EH (cell line): Measurements from ENCODE around the gene TBX15.

ENCODE experiments used
- DNase-seq: peaks from one replicate; pipeline ENCODE4 v3.0.0-alpha.2; 2015; ENCODE audit warnings: low read depth

The TBX15 gene

DNA sequence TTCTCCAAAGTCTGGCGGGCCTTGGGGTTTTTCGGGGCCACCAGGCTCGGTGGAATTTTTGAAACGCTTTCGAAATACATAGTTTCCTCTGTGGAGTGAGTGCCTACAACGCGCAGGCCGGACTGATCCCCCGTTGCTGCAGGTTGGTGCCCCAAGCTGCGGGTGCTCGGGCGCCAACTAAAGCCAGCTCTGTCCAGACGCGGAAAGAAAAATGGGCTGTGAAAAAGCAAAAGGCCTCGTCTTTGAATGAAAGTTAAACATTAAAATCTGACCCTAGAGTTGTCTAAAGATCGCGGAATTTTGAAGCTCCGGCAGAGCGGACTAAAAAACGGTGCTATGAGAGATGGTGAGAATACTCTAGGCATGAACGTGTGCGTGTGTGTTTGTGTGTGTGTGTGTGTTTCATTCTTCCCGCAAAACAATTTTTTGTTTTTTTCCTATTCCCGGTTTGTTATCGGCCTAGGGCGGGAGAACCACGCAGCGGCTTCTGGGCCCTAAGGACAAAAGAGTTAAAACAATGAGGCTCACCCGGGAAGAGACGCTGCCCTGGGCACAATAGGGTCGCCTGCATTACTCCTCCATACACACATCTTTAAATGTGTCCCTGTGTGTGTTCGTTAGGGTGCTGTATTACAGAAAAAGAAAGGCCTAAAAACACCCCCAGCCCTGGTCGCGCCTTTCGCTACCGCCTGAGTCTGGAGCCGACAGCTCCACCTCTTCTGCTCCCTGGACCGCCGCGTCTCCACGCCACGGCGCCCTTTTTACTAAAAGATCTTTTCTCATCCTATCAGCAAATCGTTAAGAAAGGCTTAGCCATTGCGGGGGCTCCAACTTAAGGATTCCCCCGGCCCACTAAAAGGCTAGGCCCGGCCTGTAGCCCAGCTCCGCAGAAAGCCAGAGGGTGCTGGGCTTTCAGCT is 3.2 kb downstream of the TBX15 start:
- DNase-seq = no peak

DNA sequence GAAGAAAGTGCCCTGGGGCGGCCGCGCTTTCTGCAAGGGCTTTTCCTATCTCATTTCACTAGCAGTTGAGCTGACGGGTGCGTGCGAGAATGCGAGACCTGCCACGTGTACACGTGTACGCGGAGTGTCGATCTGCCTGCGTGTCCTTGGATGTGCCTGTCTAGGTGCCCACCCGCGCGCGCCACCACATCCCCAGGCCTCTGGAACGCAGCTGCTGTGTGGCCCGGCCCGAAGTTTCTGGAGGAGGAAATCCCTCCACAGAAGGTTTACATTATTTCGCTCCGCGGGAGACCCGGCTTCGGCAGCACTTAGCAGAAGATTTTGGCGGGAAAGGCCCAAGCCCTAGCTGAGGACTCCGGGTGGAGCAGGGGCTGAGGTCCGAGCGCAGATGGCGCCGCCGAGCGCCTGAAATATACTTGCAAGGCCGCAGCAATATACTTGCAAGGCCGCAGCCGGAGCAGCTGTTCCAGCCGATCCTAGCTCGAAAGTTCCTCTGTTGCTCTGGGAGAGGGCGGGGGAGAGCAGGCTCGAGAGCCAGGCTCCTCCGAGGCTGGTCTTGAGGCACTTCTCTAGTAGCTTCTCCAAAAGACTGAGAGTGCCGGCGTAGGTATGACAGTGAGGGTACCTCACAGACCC is 3.9 kb downstream of the TBX15 start:
- no peak for DNase-seq

DNA sequence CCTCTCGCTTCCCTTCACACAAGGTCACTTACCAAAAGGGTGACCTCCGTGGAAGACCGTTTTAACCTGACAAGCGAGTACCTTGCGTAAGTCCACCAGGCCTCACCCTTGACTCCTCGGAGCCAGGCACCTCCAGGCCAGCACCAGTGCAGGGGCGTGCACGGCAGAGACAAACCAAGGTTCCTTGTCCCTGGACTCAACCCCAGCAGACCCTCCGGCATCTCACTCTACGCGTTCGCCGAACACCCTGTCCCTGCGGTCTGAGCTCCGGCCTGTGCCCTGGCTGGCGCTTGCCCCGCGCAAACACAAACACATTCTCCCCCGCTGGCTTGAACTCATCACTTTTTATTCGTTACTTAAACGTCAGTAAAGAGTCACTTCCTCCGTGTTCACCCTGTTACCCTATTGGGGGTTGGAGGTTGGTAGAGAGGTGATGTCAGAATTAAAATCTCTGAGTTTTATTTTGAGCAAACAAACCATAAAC is 4.5 kb downstream of the TBX15 start:
- no peak for DNase-seq

DNA sequence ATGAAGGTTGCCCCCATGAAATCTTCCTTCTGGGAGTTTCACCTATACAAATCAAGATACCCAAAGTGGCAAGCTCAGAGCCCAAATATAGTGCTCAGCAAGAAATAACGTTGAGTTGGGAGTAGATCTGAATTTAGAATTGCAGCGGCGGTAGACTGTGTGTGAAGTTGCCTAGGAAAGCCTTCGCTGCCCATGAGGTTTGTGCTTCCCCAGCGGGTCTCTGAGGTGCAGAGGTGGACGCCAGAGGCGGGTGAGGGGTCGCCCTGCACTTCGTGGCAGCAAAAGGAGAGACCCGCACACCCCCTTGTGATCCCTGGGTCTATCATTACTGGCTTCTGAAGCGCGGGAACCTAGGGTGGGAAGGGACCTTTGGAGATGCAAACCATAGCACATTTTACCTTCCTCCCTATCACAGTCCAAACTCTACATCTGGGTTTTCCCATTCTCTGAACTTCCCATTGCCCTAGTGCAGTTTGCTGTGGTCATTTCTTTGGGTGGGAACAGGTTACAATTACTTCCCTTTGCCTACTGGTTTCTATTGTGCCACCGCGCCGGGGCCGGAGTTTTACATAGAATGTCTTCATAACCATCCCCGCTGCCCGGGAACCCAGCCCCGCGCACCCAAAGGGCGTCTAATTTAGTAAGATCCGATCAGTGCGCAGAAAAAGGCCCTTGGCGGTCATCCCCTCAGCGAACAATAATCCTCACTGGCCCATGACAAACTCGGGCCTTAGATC is 5.2 kb downstream of the TBX15 start:
- DNase-seq = no peak

DNA sequence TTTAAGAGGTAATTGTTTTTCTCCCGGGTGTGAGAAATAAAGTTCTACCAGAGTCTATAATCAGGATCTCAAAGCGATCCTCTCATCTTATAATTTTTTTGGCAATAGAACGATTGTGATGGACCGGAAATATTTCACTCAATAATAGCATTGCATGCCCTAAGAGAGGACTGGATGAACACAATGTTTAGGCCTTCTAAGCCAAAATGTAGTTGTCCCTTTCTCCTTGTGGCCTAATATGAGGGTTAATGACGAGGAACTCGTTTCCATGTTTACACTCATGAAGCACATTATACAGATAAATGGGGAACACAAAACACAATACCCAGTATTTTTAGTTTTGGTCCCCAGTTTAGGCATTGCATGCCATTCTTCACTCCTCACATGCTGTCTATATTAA is 5.9 kb downstream of the TBX15 start:
- DNase-seq = no peak

DNA sequence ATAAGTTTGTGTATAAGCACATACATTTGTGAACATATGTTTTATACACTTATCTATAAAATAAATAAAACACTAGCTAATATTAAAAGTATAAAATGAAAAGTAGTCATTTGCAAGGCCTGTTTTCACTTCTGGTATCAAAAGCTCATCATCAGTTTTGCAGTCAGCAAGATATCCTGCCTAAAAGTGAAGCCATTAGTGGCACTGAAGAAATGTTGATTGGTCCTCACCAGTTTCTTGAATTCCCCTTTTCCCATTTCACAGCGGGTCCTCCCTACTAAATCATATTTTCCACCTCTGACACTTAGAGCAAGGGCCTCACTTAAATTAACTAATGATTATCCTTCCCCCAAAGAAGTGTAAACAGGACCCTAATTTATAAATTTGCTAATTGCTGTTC is 6.7 kb downstream of the TBX15 start:
- DNase-seq = no peak

DNA sequence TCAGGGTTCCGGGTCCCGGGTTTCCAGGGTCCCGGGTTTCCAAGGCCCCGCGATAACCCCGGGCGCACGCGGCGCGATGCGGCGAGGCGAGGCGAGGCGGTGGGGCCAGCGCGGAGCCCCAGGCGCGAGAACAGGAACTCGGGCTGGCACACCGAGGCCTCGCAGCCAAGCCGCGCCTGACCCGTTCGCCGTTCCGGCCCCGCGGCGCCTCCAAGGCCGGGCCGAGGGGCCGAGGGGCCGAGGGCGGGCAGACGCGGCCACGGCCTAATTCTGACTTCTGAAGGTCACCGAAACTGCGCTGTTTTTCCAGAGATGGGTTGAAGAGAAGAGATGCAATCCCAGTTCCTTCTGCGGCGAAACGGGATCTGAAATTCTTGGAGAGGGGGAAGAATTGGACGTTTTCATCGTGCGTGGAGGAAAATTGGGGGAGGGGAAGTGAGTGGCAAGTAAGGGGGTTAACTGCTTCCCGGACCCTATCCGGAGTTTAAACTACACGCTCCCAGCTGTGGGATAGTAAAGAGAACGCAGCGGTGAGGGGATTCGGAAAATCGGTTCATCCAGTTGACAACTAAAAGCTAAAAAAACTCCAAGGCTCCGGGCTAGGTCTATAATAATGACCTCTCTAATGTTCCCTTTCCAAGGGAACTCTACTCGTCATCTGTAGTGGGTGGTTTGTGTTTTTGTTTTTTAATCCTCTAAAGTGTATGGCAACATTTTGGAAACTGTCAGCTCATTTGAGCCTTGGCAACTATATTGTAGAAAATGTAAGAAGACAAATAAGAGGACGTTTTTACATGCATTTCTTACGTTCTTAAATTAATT is 8.2 kb downstream of the TBX15 start:
- DNase-seq = no peak

DNA sequence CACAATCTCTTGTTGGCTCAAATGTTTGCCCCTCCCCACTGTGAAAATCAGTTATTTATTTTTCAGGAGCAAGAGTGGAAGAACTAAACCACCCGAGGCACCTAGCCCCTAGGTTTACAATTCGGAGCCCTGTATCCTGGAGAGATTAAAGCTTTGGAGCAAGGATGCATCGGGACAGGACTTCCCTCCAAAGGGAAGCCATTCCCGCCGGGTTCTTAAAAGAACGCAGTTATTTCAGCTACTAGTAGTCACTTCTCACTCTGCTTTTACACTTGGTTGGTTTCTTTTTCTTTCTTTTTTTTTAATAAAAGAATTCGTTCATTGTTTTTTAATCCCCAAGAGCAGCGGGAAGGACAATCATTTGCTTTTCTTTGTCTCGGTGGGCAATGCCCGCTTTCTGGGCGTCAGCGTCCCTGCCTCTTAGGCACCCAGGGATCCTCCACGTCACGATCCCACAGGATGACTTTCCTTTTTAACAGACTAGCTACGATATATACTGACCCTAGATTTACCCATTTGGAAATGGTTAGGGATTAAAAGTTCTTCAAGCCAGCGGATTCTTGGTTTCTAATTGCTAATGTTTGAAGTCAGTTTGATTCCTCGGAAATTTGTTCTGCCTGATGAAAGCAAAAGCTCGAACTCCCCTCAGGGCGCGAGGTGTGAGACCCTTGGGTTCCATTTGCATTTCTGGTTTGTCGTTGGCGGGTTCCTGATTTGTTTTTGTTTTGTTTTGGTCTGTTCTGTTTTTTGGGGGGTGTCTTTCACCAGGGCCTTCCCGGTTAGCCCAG is 9.0 kb downstream of the TBX15 start:
- DNase-seq = no peak

DNA sequence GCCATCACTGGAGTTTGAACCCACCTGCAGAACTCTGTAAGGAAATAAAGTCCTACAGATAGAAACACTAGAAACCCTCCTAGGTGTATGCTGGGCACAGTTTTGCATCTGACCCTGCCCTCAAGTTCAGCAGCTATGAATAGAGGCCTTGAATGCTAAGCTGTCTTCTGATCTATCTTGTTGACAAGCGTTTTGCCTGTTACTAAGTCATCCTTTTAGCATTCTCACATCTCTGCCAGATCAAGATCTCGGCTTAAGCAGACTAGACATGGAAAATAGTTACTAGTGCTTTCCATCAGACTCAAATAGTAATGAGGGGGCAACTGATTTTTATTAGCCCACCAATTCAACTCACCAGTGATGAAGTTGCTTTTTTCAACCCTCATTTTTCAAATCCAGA is 10.5 kb downstream of the TBX15 start:
- no peak for DNase-seq

DNA sequence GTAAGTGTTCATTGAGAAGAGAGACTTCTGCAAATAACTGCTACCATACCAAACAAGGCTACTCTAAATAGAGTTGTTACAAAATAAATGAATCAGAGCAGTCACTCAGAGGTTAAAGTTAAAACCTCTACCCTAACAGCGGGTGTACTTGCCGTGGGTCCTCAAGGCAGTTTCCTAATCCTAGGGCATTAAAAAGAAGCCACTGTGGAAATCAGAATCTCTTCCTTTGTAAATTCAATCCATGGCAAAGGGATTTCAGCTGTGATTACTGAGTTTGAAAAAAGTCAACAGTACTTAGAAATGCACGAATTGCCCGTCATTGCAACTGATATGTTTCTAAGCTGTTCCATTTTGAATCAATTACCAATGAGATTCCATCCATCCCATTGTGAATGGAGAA is 13.5 kb downstream of the TBX15 start:
- no peak for DNase-seq

DNA sequence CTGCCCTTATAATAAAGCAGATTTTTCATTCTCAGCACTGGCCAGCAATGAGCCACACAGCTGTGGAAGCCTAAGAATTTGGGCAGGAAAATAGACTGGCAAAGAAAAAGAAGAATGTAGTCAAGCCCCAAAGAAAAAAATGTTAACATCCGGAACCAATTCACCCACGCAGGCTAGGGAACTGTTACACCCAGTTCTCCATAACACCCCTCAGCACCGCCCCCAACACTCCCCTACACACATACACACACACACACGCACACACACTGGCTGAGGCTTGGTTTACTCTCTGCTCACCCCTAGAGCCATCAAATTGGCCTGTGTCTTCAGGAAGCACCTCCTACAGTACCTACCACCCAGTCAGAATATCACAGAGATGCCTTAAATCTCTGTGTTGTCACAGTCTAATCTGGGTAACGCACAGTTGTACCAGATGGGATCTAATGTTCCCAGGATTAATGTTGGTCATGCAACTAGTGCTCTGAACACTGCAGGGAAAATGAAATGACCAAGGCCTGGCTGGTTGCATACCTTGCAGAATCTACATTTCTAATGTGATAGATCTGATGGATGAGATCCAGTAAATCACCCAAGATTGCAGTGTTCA is 14.5 kb downstream of the TBX15 start:
- peak; percentile 28 for DNase-seq

DNA sequence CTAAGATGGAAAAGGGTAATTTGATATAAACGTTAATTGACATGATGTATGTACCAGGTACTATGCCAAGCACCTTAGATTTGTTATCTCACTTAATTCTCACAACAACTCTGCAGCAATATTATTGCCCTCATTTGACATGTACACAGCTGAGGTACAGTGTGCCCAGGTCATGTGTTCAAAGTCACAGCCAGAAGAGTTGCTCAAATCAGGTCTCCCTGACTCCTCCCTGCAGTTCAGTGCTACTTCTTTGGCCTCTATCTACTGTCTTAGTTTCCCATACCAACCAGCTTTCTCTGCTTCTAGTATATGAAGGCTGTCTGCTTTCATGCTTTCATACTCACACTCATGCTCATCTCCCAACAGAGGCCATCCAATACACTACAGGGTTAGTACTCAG is 15.1 kb downstream of the TBX15 start:
- no peak for DNase-seq

DNA sequence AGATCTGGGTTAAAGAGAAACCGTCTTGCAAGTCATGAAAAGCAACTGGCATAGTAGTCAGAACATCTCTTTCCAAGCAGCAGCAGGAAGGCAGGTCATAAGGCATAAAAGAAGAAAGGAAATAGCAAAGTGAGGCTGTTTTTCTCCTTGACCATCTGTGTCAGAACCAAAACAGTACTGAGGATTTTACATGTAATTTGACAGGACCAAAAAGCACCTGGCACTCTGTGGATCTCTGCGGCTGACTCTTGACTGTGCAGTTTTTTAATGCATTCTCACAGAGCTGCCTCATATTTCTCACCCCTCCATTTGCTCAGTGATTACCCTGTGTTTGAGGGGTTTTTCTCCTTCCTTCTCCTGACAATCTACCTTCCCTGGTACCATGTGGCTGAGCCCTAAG is 17.7 kb downstream of the TBX15 start:
- DNase-seq = no peak

DNA sequence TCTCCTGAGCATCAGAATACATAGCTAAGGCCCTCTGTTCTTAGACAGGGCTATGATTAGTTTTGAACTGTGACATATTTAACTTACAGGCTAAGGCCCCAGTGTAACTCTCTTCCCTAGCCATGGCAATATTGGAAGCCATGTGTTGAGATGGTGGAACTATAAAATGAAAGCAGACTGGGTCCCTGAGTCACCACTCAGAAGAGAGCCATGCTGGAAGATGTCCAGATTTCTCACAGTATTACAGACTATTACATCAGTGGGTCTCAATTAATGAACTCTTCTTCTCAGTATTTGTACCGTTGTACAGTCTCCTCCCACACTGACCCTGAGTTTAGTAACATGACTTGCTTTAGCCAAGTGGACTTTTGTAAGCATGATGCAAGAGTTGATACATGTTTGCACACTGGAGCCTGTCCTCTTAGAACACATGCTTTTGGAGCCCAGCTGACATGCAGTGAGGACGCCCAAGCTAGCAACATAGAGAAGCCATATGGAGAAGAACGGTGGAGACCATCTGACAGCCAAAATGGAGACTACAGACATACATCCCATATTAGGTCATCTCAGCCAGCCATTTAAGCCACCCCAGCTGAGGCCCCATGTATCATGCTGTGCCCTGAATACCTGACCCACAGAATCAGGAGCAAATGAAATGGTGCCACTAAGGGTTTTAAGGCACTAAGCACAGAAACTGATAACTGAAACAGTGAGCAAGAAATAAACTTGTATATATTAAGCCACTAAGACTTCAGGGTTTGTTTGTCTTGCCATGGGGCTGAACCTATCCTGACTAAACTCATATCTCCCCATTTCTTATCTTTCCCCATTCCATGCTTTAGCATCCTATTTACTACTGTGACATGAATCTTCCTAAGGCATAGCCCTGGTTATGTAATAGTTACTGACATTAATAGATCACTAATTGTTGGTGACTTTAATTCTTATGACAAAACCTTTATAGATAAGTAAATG is 24.4 kb downstream of the TBX15 start:
- DNase-seq = peak; percentile 93

DNA sequence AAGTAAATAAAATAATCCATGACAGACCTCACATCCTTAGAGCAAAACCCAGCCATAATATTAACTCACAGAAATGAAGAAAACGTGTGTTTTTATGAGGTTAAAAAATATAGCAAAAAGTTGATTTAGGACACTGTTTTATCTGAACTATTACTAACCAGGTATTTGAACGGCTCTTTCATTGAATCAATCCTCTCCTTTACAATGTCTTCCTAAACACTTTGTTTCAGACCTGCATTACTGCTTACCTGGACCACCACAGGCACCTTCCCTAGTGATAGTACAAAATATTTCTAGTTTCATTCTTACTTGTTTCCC is 25.0 kb downstream of the TBX15 start:
- no peak for DNase-seq

DNA sequence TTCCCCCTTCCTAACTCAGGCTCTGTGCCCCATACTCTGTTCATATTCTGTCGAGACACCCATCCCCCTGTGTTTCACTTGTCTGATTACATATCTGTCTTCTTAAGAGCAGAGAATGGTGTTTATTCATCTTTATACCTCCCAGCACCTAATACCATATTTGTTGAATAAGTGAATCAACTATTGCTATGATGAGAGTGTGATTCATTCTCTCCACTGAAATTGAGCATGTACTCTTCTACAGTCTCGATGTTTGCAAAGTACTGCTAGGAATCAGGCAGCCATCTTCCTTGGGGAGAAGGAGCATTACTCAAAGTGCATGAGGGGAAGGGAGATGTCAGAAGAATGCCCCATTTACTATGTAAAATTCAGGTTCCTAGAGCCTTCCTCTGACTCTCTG is 27.0 kb downstream of the TBX15 start:
- peak; percentile 17 for DNase-seq

DNA sequence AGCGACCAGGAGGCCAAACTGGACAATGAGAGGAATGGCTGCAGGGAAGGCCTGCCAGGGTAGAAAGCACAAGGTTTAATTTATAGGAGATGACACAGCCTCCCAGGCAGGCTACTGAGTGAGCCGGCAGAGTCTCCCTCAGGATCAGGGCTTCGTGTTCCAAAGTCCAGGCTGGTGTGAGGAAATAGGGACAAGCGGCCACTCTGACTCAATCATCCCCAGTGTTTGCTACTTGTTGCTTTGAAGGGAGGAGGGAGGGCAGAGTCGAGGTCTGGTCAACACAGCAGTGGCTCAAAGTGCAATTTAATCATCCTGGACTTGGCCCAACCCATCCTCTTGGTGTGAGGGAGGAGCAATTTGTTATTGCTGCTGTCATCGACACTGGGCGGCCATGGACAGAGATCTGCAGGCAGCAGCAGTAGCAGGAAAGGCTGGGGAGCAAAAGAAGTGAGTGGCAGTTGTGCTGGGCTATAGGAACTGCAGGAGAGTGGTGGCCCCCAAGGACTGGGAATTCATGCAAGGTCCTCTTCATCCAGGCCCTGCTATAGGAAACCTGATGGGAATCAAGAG is 27.5 kb downstream of the TBX15 start:
- peak; percentile 94 for DNase-seq

DNA sequence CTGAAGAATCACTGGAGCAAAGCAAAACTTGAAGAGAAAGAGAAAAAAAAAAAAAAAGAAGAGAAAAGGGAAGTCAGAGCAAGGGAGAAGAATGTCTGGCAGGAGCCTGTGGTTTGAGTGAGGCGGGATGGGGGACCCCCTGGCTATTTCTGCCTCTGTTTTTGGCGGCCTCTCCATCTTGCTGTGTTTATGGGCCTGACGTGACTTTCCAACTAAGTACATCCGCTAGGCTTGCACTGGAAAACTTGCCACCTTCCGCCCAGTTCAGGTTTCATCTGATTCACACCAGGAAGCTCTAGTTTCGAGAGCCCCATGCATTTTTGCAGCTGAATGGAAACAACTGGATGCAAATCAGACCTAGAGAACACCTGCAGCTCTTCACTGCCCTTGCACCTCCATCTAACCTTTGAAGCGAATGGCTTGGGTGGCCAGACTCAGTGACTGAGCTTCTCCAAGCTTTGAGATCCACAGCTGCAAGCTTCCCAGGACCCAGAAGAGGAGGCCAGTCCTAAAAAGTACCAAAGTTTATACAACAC is 28.0 kb downstream of the TBX15 start:
- peak; percentile 82 for DNase-seq
